ENCODE results near the gene CHSY1. TPM values are rescaled to one million over a fixed set of nuclear protein-coding genes. Genes with fewer than 3 reads are reported as not detected.
A peak's percentile ranks its signal among the peaks of the same experiment; 100 is the strongest.

CHSY1 gene
- total and polyA plus RNA-seq, 10 of the 15 experiments (the other 5 are each of a cell fraction or from before 2014, with no cell fraction given), result 1.4 to 31.2 (median 10.5) TPM

DNA sequence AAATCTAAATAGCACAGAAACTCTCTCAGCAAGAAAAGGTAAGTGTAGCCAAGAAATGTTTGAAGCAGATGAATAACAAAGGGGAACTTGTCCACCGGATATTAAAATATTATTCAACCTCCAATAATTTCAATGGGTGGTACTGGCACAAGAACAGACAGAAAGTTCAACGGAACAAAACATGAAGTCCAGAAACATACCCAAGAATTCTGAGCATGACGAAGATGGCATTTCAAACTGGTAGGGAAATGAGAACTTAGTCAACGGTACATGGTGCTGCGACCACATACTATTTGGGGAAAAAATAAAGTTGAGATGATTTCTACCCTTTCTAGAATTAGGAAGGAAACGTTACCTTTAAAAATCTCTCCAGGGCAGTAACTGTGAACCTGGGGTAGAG lies 5.5 kb downstream of the CHSY1 start:
- no peak for DNase-seq (ENCODE audit: low read depth, low spot score)
- no peaks in the 10 kb centered on the region for H3K27me3 ChIP-seq (replicated peaks in 1 of 2; ENCODE audit: control insufficient read depth in 2 of 2, insufficient read depth in 2 of 2, low read length in 1 of 2)
- ChIA-PET POLR2A (interaction anchor here (0.9 to 1.6 kb wide), 4 partner anchors 36 to 111 kb away, joined by 3 to 6 read pairs (median 4); no protein-coding TSS in a partner anchor), SMC1A (ENCODE audit: uncharacterized antibody, unreplicated experiment) (interaction anchor here (1.0 to 10.3 kb wide), 11 partner anchors 10 to 157 kb away, joined by 3 to 119 read pairs (median 6); no protein-coding TSS in a partner anchor), CTCF (interaction anchor here (0.7 to 5.8 kb wide), 4 partner anchors 10 to 239 kb away, joined by 3 to 64 read pairs (median 5); no protein-coding TSS in a partner anchor), RAD21 (ENCODE audit: unreplicated experiment) (interaction anchor here (0.9 to 3.3 kb wide), 7 partner anchors 36 to 125 kb away, joined by 3 to 26 read pairs (median 4); no protein-coding TSS in a partner anchor)
- intact Hi-C loops (cut with micrococcal nuclease; ENCODE audit: unreplicated experiment) (no loop called here), in situ Hi-C loops (cut with MboI) (no loop called here)
- WGBS (ENCODE audit: insufficient coverage, insufficient replicate concordance, low lambda C conversion rate, missing lambda C conversion rate), result 48% methylated on average over 6 of the region's 6 CpGs
- H3K79me2 ChIP-seq (ENCODE audit: control insufficient read depth, insufficient read depth, low read length), result peaks cover 91% of the 10 kb centered on the region
- H3K27ac ChIP-seq (ENCODE audit: control insufficient read depth, insufficient read depth), result peak overlapping the region; percentile 4; the same call in 1 of the 2 replicates
- no peak for FAIRE-seq
- H3K9ac ChIP-seq (ENCODE audit: control insufficient read depth, insufficient read depth, low read length), result no peak overlapping the region; the same call in 1 of the 2 replicates
- no TSS peak for BruUV-seq (replicated peaks)
- ATAC-seq, result no peak
- H3K9me3 ChIP-seq (replicated peaks; ENCODE audit: control insufficient read depth, insufficient read depth, low read length), result no peaks in the 10 kb centered on the region
- peaks cover 31% of the 10 kb centered on the region for H3K4me1 ChIP-seq (ENCODE audit: control insufficient read depth, insufficient read depth, low read length)
- H4K20me1 ChIP-seq (ENCODE audit: control insufficient read depth, insufficient read depth), result no peaks in the 10 kb centered on the region; the same call in 1 of the 2 replicates
- H3K4me2 ChIP-seq (ENCODE audit: control insufficient read depth, insufficient read depth), result peak overlapping the region; percentile 66
- peaks cover 0 to 6% of the 10 kb centered on the region in 2 experiments; a peak in 1 of 4 replicates for H3K36me3 ChIP-seq (ENCODE audit: control insufficient read depth in 2 of 2, insufficient read depth in 2 of 2, low read length in 1 of 2)
- peak overlapping the region; percentile 52 for H3K4me3 ChIP-seq
- TF ChIP-seq WRNIP1 (IDR thresholded peaks at IDR 0.05; ENCODE audit: borderline replicate concordance, low read depth, low read length) (no peak), EED (IDR thresholded peaks at IDR 0.05; ENCODE audit: low read depth) (no peak), SUZ12 (IDR thresholded peaks at IDR 0.05; ENCODE audit: unreplicated experiment) (no peak), MEF2B (IDR thresholded peaks at IDR 0.05; ENCODE audit: partially characterized antibody, poor library complexity, severe bottlenecking) (no peak)
- TF ChIP-seq, protein P1, sequence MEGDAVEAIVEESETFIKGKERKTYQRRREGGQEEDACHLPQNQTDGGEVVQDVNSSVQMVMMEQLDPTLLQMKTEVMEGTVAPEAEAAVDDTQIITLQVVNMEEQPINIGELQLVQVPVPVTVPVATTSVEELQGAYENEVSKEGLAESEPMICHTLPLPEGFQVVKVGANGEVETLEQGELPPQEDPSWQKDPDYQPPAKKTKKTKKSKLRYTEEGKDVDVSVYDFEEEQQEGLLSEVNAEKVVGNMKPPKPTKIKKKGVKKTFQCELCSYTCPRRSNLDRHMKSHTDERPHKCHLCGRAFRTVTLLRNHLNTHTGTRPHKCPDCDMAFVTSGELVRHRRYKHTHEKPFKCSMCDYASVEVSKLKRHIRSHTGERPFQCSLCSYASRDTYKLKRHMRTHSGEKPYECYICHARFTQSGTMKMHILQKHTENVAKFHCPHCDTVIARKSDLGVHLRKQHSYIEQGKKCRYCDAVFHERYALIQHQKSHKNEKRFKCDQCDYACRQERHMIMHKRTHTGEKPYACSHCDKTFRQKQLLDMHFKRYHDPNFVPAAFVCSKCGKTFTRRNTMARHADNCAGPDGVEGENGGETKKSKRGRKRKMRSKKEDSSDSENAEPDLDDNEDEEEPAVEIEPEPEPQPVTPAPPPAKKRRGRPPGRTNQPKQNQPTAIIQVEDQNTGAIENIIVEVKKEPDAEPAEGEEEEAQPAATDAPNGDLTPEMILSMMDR (IDR thresholded peaks at IDR 0.05 in 2 of 3, conservative IDR thresholded peaks at IDR 0.05 in 1 of 3; ENCODE audit: control insufficient read depth in 2 of 3, extremely low read depth in 1 of 3, insufficient read depth in 1 of 3, low read depth in 3 of 3, low read length in 3 of 3), result no peak
- no peak overlapping the region for H2AFZ ChIP-seq (ENCODE audit: control insufficient read depth, low read depth, low read length)

All from GM12878 (cell line).